ENCODE results near the gene THAP8. TPM values are rescaled to one million over a fixed set of nuclear protein-coding genes. Genes with fewer than 3 reads are reported as not detected.

Gene THAP8
- total RNA-seq, 1 experiment from 2014 or later: 5.4 TPM

- peak overlapping the region in 1 of 3 experiments; percentile 35; a peak in 1 of 7 replicates for H3K27ac Mint-ChIP-seq
- H3K79me1 ChIP-seq (ENCODE audit: insufficient read depth, low read depth, low read length, poor library complexity, severe bottlenecking): no peaks in the 10 kb centered on the region
- no peak overlapping the region for H2AFZ ChIP-seq (ENCODE audit: low read length)
- H2BK12ac ChIP-seq (ENCODE audit: insufficient read length, low read depth, low read length): no peak overlapping the region
- no peaks in the 10 kb centered on the region for H3K23me2 ChIP-seq (ENCODE audit: insufficient read length, low read depth, low read length, poor library complexity, severe bottlenecking)
- no peak overlapping the region for H3K4ac ChIP-seq (ENCODE audit: low read depth, low read length)
- H3T11ph ChIP-seq (ENCODE audit: low read length): no peak overlapping the region
- no peaks in the 10 kb centered on the region for H3K27me3 Mint-ChIP-seq (ENCODE audit: low read depth)
- H3K56ac ChIP-seq (ENCODE audit: insufficient read length, low read depth, low read length): no peak overlapping the region
- no peak overlapping the region for H4K8ac ChIP-seq (replicated peaks; ENCODE audit: insufficient read length, low read depth, low read length)
- no CpG with 5 or more reads among the region's 11 CpGs for WGBS (ENCODE audit: extremely low coverage, insufficient read length, low lambda C conversion rate)
- H4K5ac ChIP-seq (ENCODE audit: insufficient read length, low read depth, low read length): no peak overlapping the region
- TF ChIP-seq, protein P1, sequence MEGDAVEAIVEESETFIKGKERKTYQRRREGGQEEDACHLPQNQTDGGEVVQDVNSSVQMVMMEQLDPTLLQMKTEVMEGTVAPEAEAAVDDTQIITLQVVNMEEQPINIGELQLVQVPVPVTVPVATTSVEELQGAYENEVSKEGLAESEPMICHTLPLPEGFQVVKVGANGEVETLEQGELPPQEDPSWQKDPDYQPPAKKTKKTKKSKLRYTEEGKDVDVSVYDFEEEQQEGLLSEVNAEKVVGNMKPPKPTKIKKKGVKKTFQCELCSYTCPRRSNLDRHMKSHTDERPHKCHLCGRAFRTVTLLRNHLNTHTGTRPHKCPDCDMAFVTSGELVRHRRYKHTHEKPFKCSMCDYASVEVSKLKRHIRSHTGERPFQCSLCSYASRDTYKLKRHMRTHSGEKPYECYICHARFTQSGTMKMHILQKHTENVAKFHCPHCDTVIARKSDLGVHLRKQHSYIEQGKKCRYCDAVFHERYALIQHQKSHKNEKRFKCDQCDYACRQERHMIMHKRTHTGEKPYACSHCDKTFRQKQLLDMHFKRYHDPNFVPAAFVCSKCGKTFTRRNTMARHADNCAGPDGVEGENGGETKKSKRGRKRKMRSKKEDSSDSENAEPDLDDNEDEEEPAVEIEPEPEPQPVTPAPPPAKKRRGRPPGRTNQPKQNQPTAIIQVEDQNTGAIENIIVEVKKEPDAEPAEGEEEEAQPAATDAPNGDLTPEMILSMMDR (conservative IDR thresholded peaks at IDR 0.05): no peak
- no peaks in the 10 kb centered on the region for H3K4me1 ChIP-seq (ENCODE audit: insufficient read depth, low read length)
- no peak overlapping the region for H4K91ac ChIP-seq (ENCODE audit: insufficient read length, low read depth, low read length)
- H2AK5ac ChIP-seq (ENCODE audit: insufficient read length, low read length): no peak overlapping the region
- no peak overlapping the region for H2BK15ac ChIP-seq (ENCODE audit: low read depth, low read length)
- H3K14ac ChIP-seq (ENCODE audit: insufficient read depth, low read length): no peak overlapping the region
- no peaks in the 10 kb centered on the region for H3K27me3 ChIP-seq (ENCODE audit: insufficient read depth, low read length)
- H3K9me3 Mint-ChIP-seq: peaks cover 0 to 3% of the 10 kb centered on the region in 2 experiments; a peak in 2 of 5 replicates
- H2BK5ac ChIP-seq (ENCODE audit: insufficient read length, low read length): no peak overlapping the region
- peaks cover 4% of the 10 kb centered on the region for H4K20me1 ChIP-seq (ENCODE audit: control insufficient read depth, insufficient read depth, insufficient read length)
- no peak overlapping the region for H3K9ac ChIP-seq (ENCODE audit: extremely low read depth, insufficient read length, low read length)
- H3K4me1 Mint-ChIP-seq: no peaks in the 10 kb centered on the region
- no peak overlapping the region for H3K18ac ChIP-seq (ENCODE audit: insufficient read length, low read depth, low read length)
- H3K23ac ChIP-seq (ENCODE audit: insufficient read length, low read depth, low read length): no peak overlapping the region
- peaks cover 66 to 89% (median 81%) of the 10 kb centered on the region in 3 experiments for H3K36me3 Mint-ChIP-seq (ENCODE audit: insufficient read depth in 1 of 3, low read depth in 3 of 3)
- H2BK20ac ChIP-seq (ENCODE audit: low read depth, low read length, poor library complexity, severe bottlenecking): no peak overlapping the region
- no peak overlapping the region for H3K4me3 Mint-ChIP-seq
- H3K79me2 ChIP-seq (ENCODE audit: insufficient read depth, low read length): no peaks in the 10 kb centered on the region
- no peak overlapping the region for H3K4me2 ChIP-seq (ENCODE audit: insufficient read depth, insufficient read length, low read length)
- no peaks in the 10 kb centered on the region for H3K9me3 ChIP-seq (ENCODE audit: control insufficient read depth, low read depth, low read length)
- no peak overlapping the region for H3K27ac ChIP-seq (ENCODE audit: insufficient read length, low read depth, low read length)
- H2BK120ac ChIP-seq (ENCODE audit: low read depth, low read length, poor library complexity, severe bottlenecking): no peak overlapping the region
- DNase-seq: no peak
Measured at GRCh38 chr19:36067681-36068080, 13.6 kb upstream of the THAP8 start.
